Stomach (tissue), 9 donors: Measurements from ENCODE around the gene TCF7L1. TPM values are rescaled to one million over a fixed set of nuclear protein-coding genes. Genes with fewer than 3 reads are reported as not detected.

ENCODE experiments used
- DNase-seq, 2 donors: peaks; one replicate each; pipeline versions ENCODE4 v3.0.0 to v3.0.0-alpha.2; 2013 to 2019
- H3K27ac ChIP-seq, 5 donors: fragments of 200-600 bp in 4 of 5; sonication (generic) in 4 of 5; one replicate each; pipeline ENCODE4 v1.5.1; 2013 to 2019; ENCODE audit warnings: mild to moderate bottlenecking in 1 of 5, moderate library complexity in 1 of 5
- H3K27me3 ChIP-seq, 3 donors: fragments of 200-600 bp; sonication (generic); one replicate each; pipeline ENCODE4 v1.5.1; 2017 to 2019; ENCODE audit warnings: mixed run types in 1 of 3
- H3K36me3 ChIP-seq, 4 donors: fragments of 200-600 bp; sonication (generic); 1 replicate in 3 of 4; 2 replicates in 1 of 4; pipeline ENCODE4 v1.5.1; 2016 to 2019
- H3K4me1 ChIP-seq, 4 donors: fragments of 200-600 bp; sonication (generic); one replicate each; pipeline ENCODE4 v1.5.1; 2016 to 2019
- H3K4me3 ChIP-seq, 4 donors: fragments of 200-600 bp; sonication (generic) in 3 of 4; one replicate each; pipeline ENCODE4 v1.5.1; 2016 to 2019; ENCODE audit warnings: mild to moderate bottlenecking in 1 of 4
- H3K9me3 ChIP-seq, 4 donors: fragments of 200-600 bp; sonication (generic); one replicate each; pipeline ENCODE4 v1.5.1; 2016 to 2019
- CTCF ChIP-seq, 7 experiments: fragments of 450-650 bp in 4 of 7; fragments of 200-600 bp in 3 of 7; sonication (generic) in 3 of 7; IDR thresholded peaks; one replicate each; pipeline ENCODE4 v1.5.1; 2016 to 2019; ENCODE audit warnings: antibody characterized with exemption in 7 of 7, control low read depth in 2 of 7, mild to moderate bottlenecking in 1 of 7
- EP300 ChIP-seq: sonication (generic); formaldehyde crosslinking; IDR thresholded peaks from one replicate; pipeline ENCODE4 v1.6.1; 2017; ENCODE audit warnings: antibody characterized with exemption
- POLR2A ChIP-seq, 4 donors: fragments of 450-650 bp; IDR thresholded peaks; one replicate each; pipeline ENCODE4 v1.6.1; 2016; ENCODE audit warnings: antibody characterized with exemption in 4 of 4, control low read depth in 2 of 4, mild to moderate bottlenecking in 1 of 4, moderate library complexity in 1 of 4
- POLR2AphosphoS5 ChIP-seq, 3 donors: sonication (generic); formaldehyde crosslinking; IDR thresholded peaks; one replicate each; pipeline ENCODE4 v1.6.1; 2016; ENCODE audit warnings: antibody characterized with exemption in 3 of 3
- WGBS, 5 donors: extraction: QIAGEN DNeasy Blood & Tissue Kit in 3 of 5; methylation state at CpG; one replicate each; pipeline versions ENCODE4 v1.1.5 to v1.1.7; 2013 to 2018; 5-methylcytosine and 5-hydroxymethylcytosine counted together
- intact Hi-C: fragments of 100-400 bp; cut with DNase I; formaldehyde crosslinking; loops from one replicate; pipeline ENCODE4 v1.15.1; 2023; ENCODE audit warnings: low total_unique reads
- polyA plus RNA-seq, 3 donors: library from polyadenylated mRNA; stranded (reverse); fragments of 200-250 nt; gene quantifications; one replicate each; pipeline ENCODE4 v1.2.3, GENCODE V29; 2013
- total RNA-seq, 5 donors: library from RNA; depleted of rRNA; stranded (reverse); fragments of >200 nt; gene quantifications; one replicate each; pipeline versions ENCODE4 v1.1.0 to v1.2.3, GENCODE V29; 2014 to 2016
- donor health status: healthy with polysubstance abuse.
- donor health status: Bipolar disorder and iron deficiency.
- donor health status: healthy.

TCF7L1 gene
- total and polyA plus RNA-seq, 8 donors, result 0.45 to 8.3 (median 4.9) TPM; not detected in 1

- Histone ChIP-seq H3K4me1 (no peaks in the 10 kb centered on the region), H3K27me3 (no peaks in the 10 kb centered on the region), H3K36me3 (no peaks in the 10 kb centered on the region), H3K4me3 (no peak overlapping the region), H3K9me3 (no peaks in the 10 kb centered on the region), H3K27ac (no peak overlapping the region)
- TF ChIP-seq POLR2A (IDR thresholded peaks at IDR 0.05), result no peak
- no peak for TF ChIP-seq CTCF (IDR thresholded peaks at IDR 0.05)
- TF ChIP-seq POLR2AphosphoS5 (IDR thresholded peaks at IDR 0.05), result no peak
- no peak for TF ChIP-seq EP300
- intact Hi-C loops, result no loop called here
- 74 to 86% (median 83%) methylated on average over 1 of the region's 1 CpG for WGBS, 5 donors
- DNase-seq, result no peak
Measured at GRCh38 chr2:85104228-85104627, 29.0 kb upstream of the TCF7L1 start.

DNA sequence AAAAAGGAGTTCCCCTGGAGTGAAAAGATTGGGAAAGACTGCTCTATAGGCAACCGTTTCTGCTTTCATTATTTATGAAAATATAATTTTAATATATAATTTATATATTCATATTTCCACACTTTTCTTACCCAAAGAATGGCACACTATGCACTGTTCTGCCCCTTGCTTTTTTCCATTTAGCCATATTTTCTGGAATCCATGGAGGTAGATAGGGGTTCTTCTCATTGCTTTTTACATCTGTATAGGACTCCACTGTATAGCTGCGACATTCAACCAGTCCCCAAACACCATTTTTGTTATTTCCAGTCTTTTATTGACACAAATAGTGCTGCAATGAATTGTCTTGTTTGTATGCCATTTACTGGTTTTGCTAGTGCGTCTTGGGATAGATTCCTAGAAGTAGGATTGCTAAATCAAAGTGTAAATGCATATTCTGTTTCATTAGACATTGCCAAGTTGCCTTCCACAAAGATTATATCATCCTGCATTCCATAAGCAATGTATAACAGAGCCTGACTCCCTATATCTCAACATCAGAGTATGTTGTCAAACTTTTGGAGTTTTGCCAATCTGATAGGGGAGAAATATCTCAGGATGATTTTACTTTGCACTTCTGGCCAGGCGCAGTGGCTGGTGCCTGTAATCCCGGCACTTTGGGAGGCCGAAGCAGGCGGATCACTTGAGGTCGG, 26.6 kb upstream of the TCF7L1 start:
- Histone ChIP-seq H3K4me1 (no peaks in the 10 kb centered on the region), H3K36me3 (no peaks in the 10 kb centered on the region), H3K9me3 (no peaks in the 10 kb centered on the region), H3K27ac (no peak overlapping the region), H3K4me3 (no peak overlapping the region), H3K27me3 (peaks cover 0 to 3% (median 0%) of the 10 kb centered on the region in 3 donors)
- WGBS, 5 donors, result 72 to 81% (median 75%) methylated on average over 8 of the region's 8 CpGs
- peak in 1 of 2 donors; percentile 3 for DNase-seq
- TF ChIP-seq CTCF (IDR thresholded peaks at IDR 0.05) (no peak), EP300 (no peak), POLR2A (IDR thresholded peaks at IDR 0.05) (no peak), POLR2AphosphoS5 (IDR thresholded peaks at IDR 0.05) (no peak)
- intact Hi-C loops, result no loop called here

DNA sequence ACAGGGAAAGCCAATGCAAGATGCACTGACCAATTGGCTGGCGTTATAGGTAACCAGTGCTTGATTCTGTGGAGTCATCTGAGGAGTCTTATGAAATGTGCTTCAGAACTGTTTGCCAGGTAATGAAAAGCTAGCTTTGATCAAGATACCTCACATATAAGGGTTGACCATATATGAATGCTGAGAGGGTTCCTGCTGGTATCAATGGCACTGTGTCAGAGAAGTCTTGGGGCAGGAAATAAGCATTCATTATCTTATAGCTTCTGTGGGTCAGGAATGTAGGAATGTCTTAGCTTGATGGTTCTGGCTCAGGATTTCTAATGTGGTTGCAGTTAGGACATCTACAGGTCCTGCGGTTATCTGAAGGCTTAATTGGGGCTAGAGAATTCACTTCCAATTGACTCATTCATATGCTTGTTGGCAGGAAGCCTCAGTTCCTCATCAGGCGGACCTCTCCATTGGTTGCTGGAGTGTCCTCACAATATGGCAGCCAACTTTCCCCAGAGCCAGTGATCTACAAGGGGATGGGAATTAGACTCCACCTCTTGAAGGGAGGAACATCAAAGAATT, 22.1 kb upstream of the TCF7L1 start:
- DNase-seq, result no peak
- Histone ChIP-seq H3K4me1 (no peaks in the 10 kb centered on the region), H3K9me3 (no peaks in the 10 kb centered on the region), H3K4me3 (no peak overlapping the region), H3K27me3 (peaks cover 0 to 15% (median 0%) of the 10 kb centered on the region in 3 donors), H3K36me3 (no peaks in the 10 kb centered on the region), H3K27ac (no peak overlapping the region)
- intact Hi-C loops, result no loop called here
- TF ChIP-seq POLR2A (IDR thresholded peaks at IDR 0.05), result no peak
- no peak for TF ChIP-seq EP300
- no peak for TF ChIP-seq POLR2AphosphoS5 (IDR thresholded peaks at IDR 0.05)
- no peak for TF ChIP-seq CTCF (IDR thresholded peaks at IDR 0.05)
- 90 to 95% (median 93%) methylated on average over 3 of the region's 3 CpGs for WGBS, 5 donors

DNA sequence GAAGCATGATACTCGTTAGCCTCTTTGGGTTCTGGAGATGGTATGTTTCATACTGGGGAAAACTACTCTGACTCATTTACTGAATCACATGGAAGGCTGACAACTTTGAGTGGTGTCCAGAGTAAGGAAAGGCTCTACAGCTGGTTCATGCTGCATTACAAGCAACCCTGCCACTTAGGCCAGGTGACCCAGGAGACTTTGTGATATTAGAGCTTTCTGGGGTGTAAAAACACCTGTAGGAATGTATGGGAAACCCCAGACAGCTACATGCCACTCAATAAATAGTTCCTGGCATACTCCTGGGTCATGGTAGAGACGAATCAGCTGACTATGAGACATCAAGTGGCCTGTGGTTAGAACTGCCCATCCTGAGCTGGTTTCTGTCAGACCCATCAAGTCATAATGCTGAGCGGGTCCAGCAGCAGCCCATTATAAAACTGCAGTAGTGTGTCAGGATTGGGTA, 21.3 kb upstream of the TCF7L1 start:
- WGBS, 5 donors, result 78 to 90% (median 85%) methylated on average over 1 to 3 of the region's 3 CpGs
- Histone ChIP-seq H3K4me1 (no peaks in the 10 kb centered on the region), H3K27ac (no peak overlapping the region), H3K4me3 (no peak overlapping the region), H3K27me3 (peaks cover 0 to 15% (median 0%) of the 10 kb centered on the region in 3 donors), H3K36me3 (no peaks in the 10 kb centered on the region), H3K9me3 (no peaks in the 10 kb centered on the region)
- DNase-seq, result no peak
- TF ChIP-seq POLR2A (IDR thresholded peaks at IDR 0.05) (no peak), EP300 (no peak), CTCF (IDR thresholded peaks at IDR 0.05) (no peak), POLR2AphosphoS5 (IDR thresholded peaks at IDR 0.05) (no peak)
- intact Hi-C loops, result no loop called here
